Nephron progenitor cell (in vitro differentiated cells): Measurements from ENCODE around the gene CACNA1B.

ENCODE experiments used
- DNase-seq: peaks from one replicate; pipeline ENCODE4 v3.0.0; 2021
- H3K27ac Mint-ChIP-seq: 2 replicates; pipeline ENCODE4 v1.8.0; 2021; ENCODE audit warnings: mild to moderate bottlenecking, moderate library complexity, mixed read lengths
- H3K27me3 Mint-ChIP-seq: 2 replicates; pipeline ENCODE4 v1.8.0; 2021; ENCODE audit warnings: mild to moderate bottlenecking, low read depth, mixed read lengths; ENCODE audit not compliant: poor library complexity
- H3K36me3 Mint-ChIP-seq: 2 replicates; pipeline ENCODE4 v1.8.0; 2021; ENCODE audit warnings: low read depth, mixed read lengths
- H3K4me1 Mint-ChIP-seq: 2 replicates; pipeline ENCODE4 v1.8.0; 2021; ENCODE audit warnings: mixed read lengths
- H3K4me3 Mint-ChIP-seq: 2 replicates; pipeline ENCODE4 v1.8.0; 2021; ENCODE audit warnings: mild to moderate bottlenecking, moderate library complexity, mixed read lengths
- H3K9me3 Mint-ChIP-seq: 2 replicates; pipeline ENCODE4 v1.8.0; 2021; ENCODE audit warnings: mild to moderate bottlenecking, moderate library complexity, mixed read lengths
- CTCF ChIP-seq: fragments of 200-600 bp; sonication (generic); IDR thresholded peaks from 2 replicates; pipeline ENCODE4 v1.5.0; 2021; ENCODE audit warnings: antibody characterized with exemption

Gene CACNA1B

GRCh38 chr9:137860361-137860760, 17.2 kb upstream of the CACNA1B start:
- Mint-ChIP-seq H3K27me3 (peaks cover 12% of the 10 kb centered on the region), H3K9me3 (peaks cover 40% of the 10 kb centered on the region), H3K27ac (no peak overlapping the region), H3K4me1 (no peaks in the 10 kb centered on the region), H3K36me3 (peaks cover 12% of the 10 kb centered on the region), H3K4me3 (no peak overlapping the region)
- DNase-seq = no peak
- TF ChIP-seq CTCF = no peak

GRCh38 chr9:137865581-137866145, 11.9 kb upstream of the CACNA1B start:
- Mint-ChIP-seq H3K9me3 (peaks cover 22% of the 10 kb centered on the region), H3K36me3 (no peaks in the 10 kb centered on the region), H3K27me3 (peaks cover 25% of the 10 kb centered on the region), H3K4me1 (no peaks in the 10 kb centered on the region), H3K27ac (no peak overlapping the region), H3K4me3 (no peak overlapping the region)
- DNase-seq = no peak
- no peak for TF ChIP-seq CTCF

GRCh38 chr9:137866226-137867141, 11.1 kb upstream of the CACNA1B start:
- Mint-ChIP-seq H3K27me3 (peaks cover 30% of the 10 kb centered on the region), H3K9me3 (peaks cover 14% of the 10 kb centered on the region), H3K4me1 (no peaks in the 10 kb centered on the region), H3K27ac (no peak overlapping the region), H3K4me3 (no peak overlapping the region), H3K36me3 (no peaks in the 10 kb centered on the region)
- DNase-seq = no peak
- no peak for TF ChIP-seq CTCF

- Mint-ChIP-seq H3K4me1 (no peaks in the 10 kb centered on the region), H3K9me3 (peaks cover 3% of the 10 kb centered on the region), H3K36me3 (no peaks in the 10 kb centered on the region), H3K27me3 (peaks cover 55% of the 10 kb centered on the region), H3K27ac (no peak overlapping the region), H3K4me3 (no peak overlapping the region)
- no peak for TF ChIP-seq CTCF
- DNase-seq = no peak
Observed at GRCh38 chr9:137870432-137870831, 7.2 kb upstream of the CACNA1B start.

GRCh38 chr9:137872296-137872695, 5.3 kb upstream of the CACNA1B start:
- Mint-ChIP-seq H3K36me3 (no peaks in the 10 kb centered on the region), H3K4me1 (no peaks in the 10 kb centered on the region), H3K27me3 (peaks cover 71% of the 10 kb centered on the region), H3K4me3 (no peak overlapping the region), H3K9me3 (peaks cover 13% of the 10 kb centered on the region), H3K27ac (no peak overlapping the region)
- TF ChIP-seq CTCF = no peak
- no peak for DNase-seq
